Measurements from ENCODE around the gene AIP. TPM values are rescaled to one million over a fixed set of nuclear protein-coding genes. Genes with fewer than 3 reads are reported as not detected.

Gene AIP
- total RNA-seq, 3 donors from 2014 or later, result 66.4 to 84.5 (median 69.8) TPM

GRCh38 chr11:67441731-67442351, 41.0 kb upstream of the AIP start:
- H3K4me3 ChIP-seq, result peak overlapping the region in 1 of 3 donors; percentile 79
- no peak for DNase-seq (ENCODE audit: low spot score in 2 of 2)
- TF ChIP-seq POLR2A (IDR thresholded peaks at IDR 0.05) (no peak), POLR2AphosphoS5 (IDR thresholded peaks at IDR 0.05) (no peak), CTCF (IDR thresholded peaks at IDR 0.05) (no peak)
- intact Hi-C loops (cut with DNase I; ENCODE audit: low total_unique reads), result no loop called here
- H3K27me3 ChIP-seq, result no peaks in the 10 kb centered on the region
- H3K4me1 ChIP-seq, result peaks cover 0 to 12% of the 10 kb centered on the region in 2 donors
- H3K9me3 ChIP-seq, result no peaks in the 10 kb centered on the region
- H3K27ac ChIP-seq, result peak overlapping the region; percentile 91 to 96
- no peaks in the 10 kb centered on the region for H3K36me3 ChIP-seq

- no peak for DNase-seq (ENCODE audit: low spot score in 2 of 2)
- intact Hi-C loops (cut with DNase I; ENCODE audit: low total_unique reads), result no loop called here
- Histone ChIP-seq H3K27ac (peak overlapping the region; percentile 91 to 96), H3K36me3 (no peaks in the 10 kb centered on the region), H3K4me3 (peak overlapping the region; percentile 77 to 88 (median 79)), H3K27me3 (no peaks in the 10 kb centered on the region), H3K4me1 (peaks cover 0 to 12% of the 10 kb centered on the region in 2 donors), H3K9me3 (no peaks in the 10 kb centered on the region)
- TF ChIP-seq POLR2AphosphoS5 (IDR thresholded peaks at IDR 0.05) (no peak), CTCF (IDR thresholded peaks at IDR 0.05) (no peak), POLR2A (IDR thresholded peaks at IDR 0.05) (no peak)
Observed at GRCh38 chr11:67442504-67443404, 40.1 kb upstream of the AIP start.

GRCh38 chr11:67445515-67445914, 37.3 kb upstream of the AIP start:
- no peaks in the 10 kb centered on the region for H3K36me3 ChIP-seq
- intact Hi-C loops (cut with DNase I; ENCODE audit: low total_unique reads), result no loop called here
- no peaks in the 10 kb centered on the region for H3K9me3 ChIP-seq
- TF ChIP-seq POLR2A (IDR thresholded peaks at IDR 0.05) (no peak), POLR2AphosphoS5 (IDR thresholded peaks at IDR 0.05) (no peak), CTCF (IDR thresholded peaks at IDR 0.05) (no peak)
- peaks cover 0 to 7% of the 10 kb centered on the region in 2 donors for H3K4me1 ChIP-seq
- H3K4me3 ChIP-seq, result no peak overlapping the region
- H3K27ac ChIP-seq, result no peak overlapping the region
- H3K27me3 ChIP-seq, result no peaks in the 10 kb centered on the region
- DNase-seq (ENCODE audit: low spot score in 2 of 2), result no peak

GRCh38 chr11:67448220-67448609, 34.6 kb upstream of the AIP start:
- Histone ChIP-seq H3K27me3 (no peaks in the 10 kb centered on the region), H3K4me3 (no peak overlapping the region), H3K27ac (no peak overlapping the region), H3K36me3 (no peaks in the 10 kb centered on the region), H3K4me1 (no peaks in the 10 kb centered on the region), H3K9me3 (no peaks in the 10 kb centered on the region)
- no peak for TF ChIP-seq CTCF (IDR thresholded peaks at IDR 0.05)
- TF ChIP-seq POLR2A (IDR thresholded peaks at IDR 0.05), result no peak
- no peak for TF ChIP-seq POLR2AphosphoS5 (IDR thresholded peaks at IDR 0.05)
- intact Hi-C loops (cut with DNase I; ENCODE audit: low total_unique reads), result no loop called here
- DNase-seq (ENCODE audit: low spot score in 2 of 2), result no peak
